DMS 273 treated with DMSO at 0.1 percent for 48 hours (cell line): Measurements from ENCODE around the gene MYBPH.

Experiments
- DNase-seq: peaks from one replicate; lab custom pipeline; 2025; lab: John Stamatoyannopoulos, UW

Gene MYBPH, protein sequence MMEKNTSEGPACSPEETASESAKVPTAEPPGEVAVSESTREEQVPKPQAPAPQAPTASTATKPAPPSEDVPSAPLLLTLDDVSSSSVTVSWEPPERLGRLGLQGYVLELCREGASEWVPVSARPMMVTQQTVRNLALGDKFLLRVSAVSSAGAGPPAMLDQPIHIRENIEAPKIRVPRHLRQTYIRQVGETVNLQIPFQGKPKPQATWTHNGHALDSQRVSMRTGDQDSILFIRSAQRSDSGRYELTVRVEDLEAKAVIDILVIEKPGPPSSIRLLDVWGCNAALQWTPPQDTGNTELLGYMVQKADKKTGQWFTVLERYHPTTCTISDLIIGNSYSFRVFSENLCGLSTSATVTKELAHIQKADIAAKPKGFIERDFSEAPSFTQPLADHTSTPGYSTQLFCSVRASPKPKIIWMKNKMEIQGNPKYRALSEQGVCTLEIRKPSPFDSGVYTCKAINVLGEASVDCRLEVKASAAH

GRCh38 chr1:203175237-203175826 is at the start of gene MYBPH:
MYBPH (minus strand) TSS chr1:203175826; CDS start chr1:203175755, 71 bp downstream.
- DNase-seq = no peak

GRCh38 chr1:203225071-203225470 is 49.4 kb upstream of the MYBPH start:
- DNase-seq = no peak

DNA sequence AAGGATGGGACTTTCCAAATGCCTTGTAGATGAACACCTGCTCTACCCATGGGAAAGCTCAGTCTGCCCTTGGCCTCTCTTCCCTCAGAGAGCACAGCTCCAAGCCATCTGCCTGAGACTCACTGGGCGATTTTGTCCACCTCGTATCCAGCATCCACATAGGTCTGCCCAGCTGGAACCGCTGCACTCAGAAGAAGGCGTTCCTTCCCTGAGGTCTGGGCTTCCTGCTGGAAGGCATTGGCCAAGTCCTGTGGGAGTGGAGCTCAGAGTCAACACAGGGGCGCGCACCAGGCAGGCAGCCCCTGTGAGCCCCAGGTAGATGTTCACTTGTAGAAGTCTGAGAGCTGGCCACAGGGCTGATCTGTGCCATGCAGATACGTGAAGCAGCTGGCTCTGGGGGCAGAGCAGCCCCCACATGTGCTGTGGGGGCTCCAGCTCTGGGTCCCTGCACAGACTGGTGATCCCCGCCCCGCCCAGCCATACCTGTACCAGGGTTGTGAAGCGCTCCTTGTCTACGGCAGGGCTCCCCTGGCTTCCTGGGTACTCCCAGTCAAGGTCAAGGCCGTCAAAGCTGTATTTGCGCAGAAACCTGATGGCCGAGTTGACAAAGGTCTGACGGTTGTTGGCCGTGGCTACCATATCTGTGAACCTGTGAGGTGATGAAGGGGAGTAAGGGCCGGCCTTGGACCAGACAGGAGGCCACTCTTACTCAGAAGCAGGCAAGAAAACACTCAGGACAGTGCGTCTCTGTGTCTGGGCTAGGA is 47.6 kb upstream of the MYBPH start:
- no peak for DNase-seq

GRCh38 chr1:203219934-203220333 is 44.3 kb upstream of the MYBPH start:
- DNase-seq = no peak

- DNase-seq = no peak
Observed at GRCh38 chr1:203219171-203219570, 43.5 kb upstream of the MYBPH start.

- DNase-seq = no peak
Observed at GRCh38 chr1:203217668-203218067, 42.0 kb upstream of the MYBPH start.

DNA sequence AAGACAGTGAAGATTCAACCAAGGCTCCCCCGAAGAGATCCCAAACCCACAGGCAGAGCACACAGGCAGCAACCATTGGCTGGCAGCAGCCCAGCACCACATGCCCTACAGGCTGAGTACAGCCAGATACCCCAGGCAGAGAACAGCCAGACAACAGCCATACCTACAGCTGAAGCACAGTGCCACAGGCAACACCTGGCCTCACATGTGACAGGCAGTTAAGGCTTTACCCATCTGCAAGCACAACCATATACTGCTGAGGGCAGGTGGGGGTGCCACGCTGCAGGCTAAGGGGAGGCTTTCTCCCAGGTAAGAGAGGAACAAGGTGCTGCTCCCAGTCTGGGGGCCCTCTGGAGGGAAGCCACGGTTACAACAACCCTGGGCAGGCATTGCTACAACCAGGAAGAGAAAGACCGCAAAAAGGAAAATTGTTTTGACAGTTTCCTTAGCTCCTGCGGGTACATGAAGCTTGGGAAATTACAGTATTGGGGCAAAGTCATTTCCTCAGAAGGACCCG is 41.6 kb upstream of the MYBPH start:
- no peak for DNase-seq

DNA sequence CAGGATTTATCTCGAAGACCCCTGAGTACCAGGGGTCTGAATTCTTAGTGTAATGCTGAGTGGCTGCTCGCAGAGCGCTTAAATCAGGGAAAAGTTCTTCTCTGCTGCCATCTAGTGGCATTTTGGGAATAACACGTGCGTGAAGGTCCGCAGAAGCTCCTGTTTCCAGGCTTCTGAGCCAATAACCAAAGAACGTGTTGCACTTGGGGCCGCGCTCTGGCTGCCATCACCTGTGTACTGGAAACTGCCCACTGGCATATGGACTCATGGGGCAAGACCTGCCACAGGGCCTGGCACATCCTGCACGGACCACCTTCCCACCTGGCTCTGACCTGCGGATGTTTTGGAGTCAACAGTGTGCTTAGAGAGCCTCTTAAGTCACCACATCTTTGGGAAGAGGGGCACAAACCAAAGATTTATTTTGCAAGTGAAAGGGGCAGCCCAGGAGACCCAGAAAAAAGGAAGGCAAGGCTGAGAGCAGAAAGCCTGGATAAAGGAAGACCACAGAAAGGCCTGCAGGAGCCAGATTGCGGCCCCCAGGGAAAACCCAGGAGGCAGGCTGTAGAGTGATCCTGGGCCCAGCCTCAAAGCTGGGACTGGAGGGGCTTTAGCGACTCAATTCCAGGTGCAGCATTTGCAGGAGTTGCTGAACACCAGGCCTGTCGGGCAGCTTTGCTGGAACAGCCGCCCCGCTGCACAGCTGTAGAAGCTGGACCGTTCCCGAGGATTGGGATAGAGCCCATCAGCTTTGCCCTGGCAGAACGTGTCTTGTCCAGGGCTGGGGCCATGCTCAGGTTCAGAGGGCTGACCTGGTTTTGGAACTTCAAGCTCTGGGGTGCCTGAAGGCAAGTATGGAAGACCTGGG is 40.9 kb upstream of the MYBPH start:
- DNase-seq = peak; percentile 62

DNA sequence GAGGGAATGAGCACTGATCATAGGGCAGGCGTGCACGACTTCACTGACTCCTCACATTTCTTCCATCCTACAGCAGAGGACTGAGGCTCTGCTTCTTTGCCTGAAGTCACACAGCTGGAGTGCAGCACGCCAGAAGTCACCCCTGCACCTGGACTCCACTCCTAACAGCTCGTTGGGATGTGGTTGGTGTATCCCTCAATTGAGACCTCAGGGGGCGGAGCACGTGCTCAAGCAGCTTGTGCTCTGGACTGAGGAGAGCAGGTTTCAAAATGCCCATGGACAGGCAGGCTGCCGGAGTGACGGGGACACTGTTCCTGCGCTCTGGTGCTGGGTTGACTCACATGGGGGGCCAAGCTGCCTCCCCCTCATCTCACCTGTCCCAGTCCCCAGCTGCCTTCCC is 39.9 kb upstream of the MYBPH start:
- no peak for DNase-seq

DNA sequence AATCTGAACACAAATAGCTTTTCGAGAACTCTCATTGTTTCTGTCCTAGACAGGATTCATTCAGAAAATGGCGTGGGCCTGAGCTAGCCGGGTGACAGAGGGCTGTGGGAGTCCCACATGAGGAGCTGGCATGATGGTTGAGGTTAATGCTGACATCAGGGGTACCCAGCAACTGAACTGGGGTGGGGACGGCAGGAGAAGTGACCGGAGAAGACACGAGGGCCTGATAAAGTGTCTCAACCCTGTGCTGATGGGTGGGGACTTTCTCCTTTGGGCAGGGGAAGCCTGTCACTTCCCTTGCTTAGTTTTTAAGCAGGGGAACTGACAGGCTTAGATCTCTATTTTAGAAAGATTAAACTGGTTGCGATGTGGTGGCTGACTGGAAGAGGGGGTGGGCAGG is 39.2 kb upstream of the MYBPH start:
- DNase-seq = no peak

- no peak for DNase-seq
Observed at GRCh38 chr1:203213126-203213525, 37.5 kb upstream of the MYBPH start.

- DNase-seq = no peak
Observed at GRCh38 chr1:203211812-203212211, 36.2 kb upstream of the MYBPH start.

- no peak for DNase-seq
Observed at GRCh38 chr1:203210988-203211387, 35.4 kb upstream of the MYBPH start.

DNA sequence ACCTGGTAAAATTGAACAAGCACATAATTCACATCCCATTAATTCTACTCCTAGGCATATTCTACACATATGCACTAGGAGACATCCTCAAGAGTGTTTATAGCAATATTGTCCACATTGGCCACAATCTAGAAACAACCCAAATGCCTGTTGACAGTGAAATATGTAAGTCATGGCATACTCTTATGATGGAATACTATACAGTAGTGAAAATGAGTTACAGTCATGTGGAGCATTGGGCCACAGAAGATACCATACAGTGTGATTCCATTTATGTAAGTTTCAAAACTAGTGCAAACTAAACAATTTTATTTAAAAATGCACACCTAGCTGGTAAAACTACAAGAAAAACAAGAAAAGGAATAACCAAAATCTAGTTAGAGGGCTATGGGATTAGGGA is 34.7 kb upstream of the MYBPH start:
- DNase-seq = no peak

GRCh38 chr1:203208181-203208580 is 32.6 kb upstream of the MYBPH start:
- DNase-seq = no peak

- peak; percentile 38 for DNase-seq
Observed at GRCh38 chr1:203207751-203208150, 32.1 kb upstream of the MYBPH start.

GRCh38 chr1:203206129-203206687 is 30.6 kb upstream of the MYBPH start:
- DNase-seq = no peak

- DNase-seq = no peak
Observed at GRCh38 chr1:203204756-203205155, 29.1 kb upstream of the MYBPH start.

GRCh38 chr1:203202431-203203245 is 27.0 kb upstream of the MYBPH start:
- no peak for DNase-seq

DNA sequence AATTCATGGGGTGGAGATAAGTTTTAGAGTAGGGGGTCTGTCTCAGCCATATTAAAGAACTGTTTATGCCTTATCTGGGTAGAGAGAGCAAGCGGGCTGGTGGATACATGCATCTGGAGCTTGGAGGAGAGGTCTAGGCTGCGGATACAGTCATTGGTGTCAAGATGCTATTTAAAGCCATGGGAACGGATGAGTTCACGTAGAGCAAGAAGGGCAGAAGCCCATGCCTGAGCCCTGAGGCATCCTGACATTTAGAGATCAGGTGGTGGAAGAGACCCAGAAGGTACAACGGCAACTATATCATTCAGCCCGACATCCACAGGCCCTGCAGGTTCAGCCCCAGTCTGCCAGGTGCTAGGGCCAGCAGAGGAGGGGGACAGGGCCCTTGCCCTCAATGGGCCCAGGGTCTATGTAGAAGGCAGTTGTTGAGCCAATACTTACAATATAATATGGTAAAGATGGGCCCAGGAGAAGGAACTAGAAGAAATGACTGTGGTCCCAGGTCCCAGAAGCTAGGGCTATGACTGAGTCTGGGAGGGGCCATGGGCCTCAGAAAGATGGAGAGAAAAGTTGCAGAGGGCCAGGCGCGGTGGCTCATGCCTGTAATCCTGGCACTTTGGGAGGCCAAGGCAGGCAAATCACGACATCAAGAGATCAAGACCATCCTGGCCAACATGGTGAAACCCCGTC is 26.0 kb upstream of the MYBPH start:
- DNase-seq = no peak
